ENCODE data around the gene LCP1. TPM values are rescaled to one million over a fixed set of nuclear protein-coding genes. Genes with fewer than 3 reads are reported as not detected.

The LCP1 gene
- total RNA-seq, 1 experiment from 2014 or later: 32.1 TPM

DNA sequence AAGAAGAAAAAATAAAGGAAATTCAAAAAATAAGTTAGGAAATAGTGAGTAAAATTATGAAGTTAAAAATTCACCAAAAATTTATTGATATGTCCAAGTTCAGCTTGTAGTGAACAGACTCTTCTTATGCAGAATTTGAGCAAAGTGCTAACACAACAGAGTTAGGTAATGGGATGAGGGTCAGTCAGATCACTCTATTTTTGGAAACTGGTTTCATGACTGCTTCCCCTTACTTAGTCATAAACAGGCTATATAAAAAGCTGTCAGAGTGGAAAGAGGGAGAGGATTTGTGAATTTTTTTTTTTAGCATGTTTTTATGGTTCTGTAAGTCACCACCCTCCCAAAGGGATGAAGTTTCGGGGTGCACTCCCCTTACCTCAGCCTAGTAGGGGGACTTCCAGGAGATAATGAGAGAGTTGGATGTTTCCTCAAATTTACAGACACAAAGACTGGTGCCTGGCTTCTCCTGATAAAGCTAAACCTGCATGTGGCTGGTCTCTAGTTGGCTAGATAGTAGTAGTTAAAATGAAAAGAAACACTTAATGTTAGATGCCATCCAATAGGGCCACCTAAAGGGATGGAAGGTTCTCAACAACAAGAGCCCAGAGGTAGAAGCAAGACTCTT is 81.7 kb downstream of the LCP1 start:
- Histone ChIP-seq H3K9me3 (no peaks in the 10 kb centered on the region), H3K27me3 (replicated peaks; ENCODE audit: control insufficient read depth, insufficient read depth, low read length) (no peaks in the 10 kb centered on the region), H3K36me3 (ENCODE audit: control insufficient read depth, insufficient read depth, low read length) (no peaks in the 10 kb centered on the region; the same call in 1 of the 2 replicates), H3K4me1 (peaks cover 6% of the 10 kb centered on the region; the same call in 1 of the 2 replicates), H3K4me3 (ENCODE audit: low read depth, low read length) (no peak overlapping the region)
- H3K9me3 Mint-ChIP-seq (ENCODE audit: unreplicated experiment): no peaks in the 10 kb centered on the region
- H3K4me3 Mint-ChIP-seq (ENCODE audit: unreplicated experiment): no peak overlapping the region
- ChIA-PET CTCF (no interaction called here), POLR2A (no interaction called here)
- peaks cover 6% of the 10 kb centered on the region for H3K4me1 Mint-ChIP-seq (ENCODE audit: low read depth, unreplicated experiment)
- no peak overlapping the region for H3K27ac Mint-ChIP-seq (ENCODE audit: unreplicated experiment)
- no TSS peak for BruUV-seq (replicated peaks)
- peaks cover 3% of the 10 kb centered on the region for H3K27me3 Mint-ChIP-seq (ENCODE audit: insufficient read depth, unreplicated experiment)
- H3K36me3 Mint-ChIP-seq (ENCODE audit: insufficient read depth, unreplicated experiment): no peaks in the 10 kb centered on the region
- DNase-seq: no peak
- TF ChIP-seq CTCF (IDR thresholded peaks at IDR 0.05; ENCODE audit: insufficient read depth in 1 of 2, low read depth in 1 of 2, low read length in 1 of 2, severe bottlenecking in 1 of 2, unreplicated experiment in 1 of 2): no peak
- intact Hi-C loops (cut with micrococcal nuclease; ENCODE audit: unreplicated experiment): no loop called here

- POLR2A ChIA-PET: no interaction called here
- H3K36me3 ChIP-seq (ENCODE audit: control insufficient read depth, insufficient read depth, low read length): no peaks in the 10 kb centered on the region
- CTCF ChIA-PET: no interaction called here
- no peak overlapping the region for H3K4me3 Mint-ChIP-seq (ENCODE audit: unreplicated experiment)
- no peaks in the 10 kb centered on the region for H3K9me3 Mint-ChIP-seq (ENCODE audit: unreplicated experiment)
- intact Hi-C loops (cut with micrococcal nuclease; ENCODE audit: unreplicated experiment): no loop called here
- no peaks in the 10 kb centered on the region for H3K9me3 ChIP-seq
- no peak for DNase-seq
- no peak overlapping the region for H3K4me3 ChIP-seq (ENCODE audit: low read depth, low read length)
- H3K4me1 ChIP-seq: no peaks in the 10 kb centered on the region
- no peak for TF ChIP-seq CTCF (IDR thresholded peaks at IDR 0.05; ENCODE audit: insufficient read depth in 1 of 2, low read depth in 1 of 2, low read length in 1 of 2, severe bottlenecking in 1 of 2, unreplicated experiment in 1 of 2)
- H3K4me1 Mint-ChIP-seq (ENCODE audit: low read depth, unreplicated experiment): peaks cover 6% of the 10 kb centered on the region
- H3K36me3 Mint-ChIP-seq (ENCODE audit: insufficient read depth, unreplicated experiment): no peaks in the 10 kb centered on the region
- no peaks in the 10 kb centered on the region for H3K27me3 ChIP-seq (replicated peaks; ENCODE audit: control insufficient read depth, insufficient read depth, low read length)
- no TSS peak for BruUV-seq (replicated peaks)
- peaks cover 6% of the 10 kb centered on the region for H3K27me3 Mint-ChIP-seq (ENCODE audit: insufficient read depth, unreplicated experiment)
- no peak overlapping the region for H3K27ac Mint-ChIP-seq (ENCODE audit: unreplicated experiment)
These were observed 84.3 kb downstream of the LCP1 start for GRCh38 chr13:46097663-46098062.

GRCh38 chr13:46097015-46097414 is 85.0 kb downstream of the LCP1 start:
- H3K36me3 Mint-ChIP-seq (ENCODE audit: insufficient read depth, unreplicated experiment): no peaks in the 10 kb centered on the region

More at GRCh38 chr13:46097015-46097414, 85.0 kb downstream of the LCP1 start:
- POLR2A ChIA-PET: no interaction called here
- Mint-ChIP-seq H3K27ac (ENCODE audit: unreplicated experiment) (no peak overlapping the region), H3K4me1 (ENCODE audit: low read depth, unreplicated experiment) (peaks cover 6% of the 10 kb centered on the region), H3K27me3 (ENCODE audit: insufficient read depth, unreplicated experiment) (peaks cover 10% of the 10 kb centered on the region), H3K4me3 (ENCODE audit: unreplicated experiment) (no peak overlapping the region), H3K9me3 (ENCODE audit: unreplicated experiment) (no peaks in the 10 kb centered on the region)
- H3K4me3 ChIP-seq (ENCODE audit: low read depth, low read length): no peak overlapping the region
- H3K36me3 ChIP-seq (ENCODE audit: control insufficient read depth, insufficient read depth, low read length): no peaks in the 10 kb centered on the region
- H3K9me3 ChIP-seq: no peaks in the 10 kb centered on the region
- TF ChIP-seq CTCF (IDR thresholded peaks at IDR 0.05; ENCODE audit: insufficient read depth in 1 of 2, low read depth in 1 of 2, low read length in 1 of 2, severe bottlenecking in 1 of 2, unreplicated experiment in 1 of 2): no peak
- H3K27me3 ChIP-seq (replicated peaks; ENCODE audit: control insufficient read depth, insufficient read depth, low read length): no peaks in the 10 kb centered on the region
- intact Hi-C loops (cut with micrococcal nuclease; ENCODE audit: unreplicated experiment): no loop called here
- no peak for DNase-seq
- BruUV-seq (replicated peaks): no TSS peak
- no peaks in the 10 kb centered on the region for H3K4me1 ChIP-seq
- CTCF ChIA-PET: no interaction called here
